22Rv1 (cell line): ENCODE measurements around the gene HOOK2.
"Not testable (repeated sequence)": the region's sequence is repeated elsewhere in the genome, so short reads cannot be mapped to it uniquely, and the experiment has no call there.

Experiments used
- ZFX ChIP-seq: fragments of 450-650 bp; IDR thresholded peaks from 2 replicates; pipeline ENCODE4 v1.6.1; 2017; ENCODE audit warnings: antibody characterized with exemption, borderline replicate concordance
- TF ChIP-seq, protein P1 (sequence below): fragments of 450-650 bp; IDR thresholded peaks from 2 replicates; pipeline ENCODE4 v1.5.1; 2017; ENCODE audit warnings: mild to moderate bottlenecking

DNA sequence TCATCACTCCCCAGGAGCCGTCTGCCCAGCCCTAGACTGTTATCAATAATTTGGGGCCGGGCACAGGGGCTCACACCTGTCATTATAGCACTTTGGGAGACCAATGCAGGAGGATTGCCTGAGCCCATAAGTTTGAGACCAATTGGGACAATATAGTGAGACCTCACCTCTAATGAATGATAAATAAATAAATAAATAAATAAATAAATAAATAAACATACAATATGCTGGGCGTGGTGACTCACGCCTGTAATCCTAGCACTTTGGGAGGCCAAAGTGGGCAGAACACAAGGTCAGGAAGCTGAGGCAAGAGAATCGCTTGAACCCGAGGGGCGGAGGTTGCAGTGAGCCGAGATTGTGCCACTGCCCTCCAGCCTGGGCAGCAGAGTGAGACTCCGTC lies 62.0 kb downstream of the HOOK2 start:
- TF ChIP-seq, protein P1, sequence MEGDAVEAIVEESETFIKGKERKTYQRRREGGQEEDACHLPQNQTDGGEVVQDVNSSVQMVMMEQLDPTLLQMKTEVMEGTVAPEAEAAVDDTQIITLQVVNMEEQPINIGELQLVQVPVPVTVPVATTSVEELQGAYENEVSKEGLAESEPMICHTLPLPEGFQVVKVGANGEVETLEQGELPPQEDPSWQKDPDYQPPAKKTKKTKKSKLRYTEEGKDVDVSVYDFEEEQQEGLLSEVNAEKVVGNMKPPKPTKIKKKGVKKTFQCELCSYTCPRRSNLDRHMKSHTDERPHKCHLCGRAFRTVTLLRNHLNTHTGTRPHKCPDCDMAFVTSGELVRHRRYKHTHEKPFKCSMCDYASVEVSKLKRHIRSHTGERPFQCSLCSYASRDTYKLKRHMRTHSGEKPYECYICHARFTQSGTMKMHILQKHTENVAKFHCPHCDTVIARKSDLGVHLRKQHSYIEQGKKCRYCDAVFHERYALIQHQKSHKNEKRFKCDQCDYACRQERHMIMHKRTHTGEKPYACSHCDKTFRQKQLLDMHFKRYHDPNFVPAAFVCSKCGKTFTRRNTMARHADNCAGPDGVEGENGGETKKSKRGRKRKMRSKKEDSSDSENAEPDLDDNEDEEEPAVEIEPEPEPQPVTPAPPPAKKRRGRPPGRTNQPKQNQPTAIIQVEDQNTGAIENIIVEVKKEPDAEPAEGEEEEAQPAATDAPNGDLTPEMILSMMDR, result not testable (repeated sequence)
- not testable (repeated sequence) for TF ChIP-seq ZFX
